Naive thymus-derived CD4-positive, alpha-beta T cell (primary cell): ENCODE data around the gene COL6A1. TPM values are rescaled to one million over a fixed set of nuclear protein-coding genes. Genes with fewer than 3 reads are reported as not detected.
"Not testable (repeated sequence)": the region's sequence is repeated elsewhere in the genome, so short reads cannot be mapped to it uniquely, and the experiment has no call there.

Source experiments
- ATAC-seq: fragments of 150-1000 bp; cut with Tn5 transposase; 2 replicates; pipeline ENCODE4 v1.10.0; 2021; ENCODE audit warnings: mild to moderate bottlenecking, moderate library complexity
- CTCF ChIA-PET: fragments of 350-600 bp; sonication (Branson Sonifier 250); formaldehyde crosslinking; loops from one replicate; lab custom pipeline; 2021; ENCODE audit warnings: antibody characterized with exemption; lab: Charles Lee
- POLR2A ChIA-PET: fragments of 350-600 bp; sonication (Branson Sonifier 250); formaldehyde crosslinking; loops from one replicate; lab custom pipeline; 2021; ENCODE audit warnings: antibody characterized with exemption, inconsistent platforms; lab: Charles Lee
- DNase-seq, 9 donors: peaks; one replicate each; pipeline versions ENCODE4 v3.0.0 to v3.0.0-alpha.2; 2020 to 2022; ENCODE audit warnings: mixed read lengths in 1 of 9
- H3K27ac ChIP-seq: one replicate; pipeline ENCODE4 v1.7.0; 2013; ENCODE audit warnings: mild to moderate bottlenecking, low read depth, low read length, moderate library complexity
- H3K27me3 ChIP-seq, 2 donors: one replicate each; pipeline ENCODE4 v1.7.0; 2013; ENCODE audit warnings: low read length in 2 of 2, mild to moderate bottlenecking in 2 of 2, moderate library complexity in 2 of 2; ENCODE audit not compliant: control insufficient read depth in 2 of 2, insufficient read depth in 2 of 2
- H3K36me3 ChIP-seq, 3 experiments: 1 replicate in 2 of 3; 2 replicates in 1 of 3; pipeline ENCODE4 v1.7.0; 2013; ENCODE audit warnings: low read length in 3 of 3, mild to moderate bottlenecking in 3 of 3, moderate library complexity in 1 of 3; ENCODE audit not compliant: insufficient read depth in 3 of 3, control insufficient read depth in 2 of 3
- H3K4me1 ChIP-seq, 2 donors: one replicate each; pipeline ENCODE4 v1.7.0; 2013; ENCODE audit warnings: low read length in 2 of 2, mild to moderate bottlenecking in 2 of 2, moderate library complexity in 1 of 2; ENCODE audit not compliant: control insufficient read depth in 2 of 2, insufficient read depth in 2 of 2
- H3K4me3 ChIP-seq: 2 replicates; pipeline ENCODE4 v1.7.0; 2013; ENCODE audit warnings: mild to moderate bottlenecking, low read length
- H3K9me3 ChIP-seq, 3 experiments: 1 replicate in 2 of 3; 2 replicates in 1 of 3; pipeline ENCODE4 v1.7.0; 2013; ENCODE audit warnings: low read length in 3 of 3; ENCODE audit not compliant: control insufficient read depth in 2 of 3
- H3K27ac Mint-ChIP-seq, 9 donors: one replicate each; pipeline ENCODE4 v1.8.0; 2020 to 2022; ENCODE audit warnings: mixed read lengths in 9 of 9, mild to moderate bottlenecking in 8 of 9, moderate library complexity in 5 of 9, inconsistent platforms in 2 of 9
- H3K27me3 Mint-ChIP-seq, 5 donors: one replicate each; pipeline ENCODE4 v1.8.0; 2021 to 2022; ENCODE audit warnings: mixed read lengths in 5 of 5, mild to moderate bottlenecking in 1 of 5
- H3K36me3 Mint-ChIP-seq, 5 donors: one replicate each; pipeline ENCODE4 v1.8.0; 2020 to 2022; ENCODE audit warnings: mixed read lengths in 5 of 5, mild to moderate bottlenecking in 3 of 5, inconsistent platforms in 1 of 5
- H3K4me1 Mint-ChIP-seq, 7 donors: one replicate each; pipeline ENCODE4 v1.8.0; 2020 to 2022; ENCODE audit warnings: mixed read lengths in 7 of 7, mild to moderate bottlenecking in 3 of 7, inconsistent platforms in 1 of 7
- H3K4me3 Mint-ChIP-seq, 10 donors: one replicate each; pipeline ENCODE4 v1.8.0; 2020 to 2022; ENCODE audit warnings: mild to moderate bottlenecking in 10 of 10, mixed read lengths in 10 of 10, moderate library complexity in 6 of 10, inconsistent platforms in 2 of 10
- H3K9me3 Mint-ChIP-seq, 11 donors: one replicate each; pipeline ENCODE4 v1.8.0; 2020 to 2022; ENCODE audit warnings: mixed read lengths in 11 of 11, mild to moderate bottlenecking in 4 of 11, inconsistent platforms in 1 of 11, moderate library complexity in 1 of 11
- intact Hi-C, 2 donors: fragments of 100-400 bp; cut with micrococcal nuclease; formaldehyde crosslinking; loops; one replicate each; pipeline ENCODE4 v1.15.1; 2023
- polyA plus RNA-seq, 2 donors: library from polyadenylated mRNA; unstranded; fragments of 300-500 nt; fragmentation: Illumina TruSeq; gene quantifications; one replicate each; pipeline ENCODE4 v1.2.3, GENCODE V29; 2021
- total RNA-seq, 6 experiments: library from RNA in 5 of 6; stranded (reverse) in 5 of 6; gene quantifications; 1 replicate in 5 of 6; 2 replicates in 1 of 6; pipeline ENCODE4 v1.2.3 and lab custom pipeline; 2021 to 2026

Gene COL6A1
- total and polyA plus RNA-seq, 7 experiments from 2014 or later: 0.22 to 17.1 (median 6.0) TPM

GRCh38 chr21:45974073-45975019 lies 7.2 kb upstream of the COL6A1 start:
- Histone ChIP-seq H3K27me3 (peaks cover 0 to 13% of the 10 kb centered on the region in 2 donors), H3K4me3 (peak overlapping the region; percentile 78), H3K27ac (peak overlapping the region; percentile 50), H3K9me3 (no peaks in the 10 kb centered on the region), H3K36me3 (no peaks in the 10 kb centered on the region), H3K4me1 (peaks cover 20 to 22% of the 10 kb centered on the region in 2 donors)
- intact Hi-C loops: loop anchor here (5.0 to 10.0 kb wide), 5 partner anchors 120 to 483 kb away; partner anchors contain the start of genes COL6A2 (in 1 of the 2), DIP2A (in 1 of the 2), LSS (in 1 of the 2) and MCM3AP (in 1 of the 2)
- peak overlapping the region in 7 of 9 donors; percentile 41 to 88 (median 78) for H3K27ac Mint-ChIP-seq
- H3K4me1 Mint-ChIP-seq: peaks cover 5 to 32% (median 18%) of the 10 kb centered on the region in 7 donors
- H3K36me3 Mint-ChIP-seq: no peaks in the 10 kb centered on the region
- CTCF ChIA-PET: interaction anchor here (0.6 to 1.1 kb wide), 4 partner anchors 169 to 530 kb away, joined by 3 to 6 read pairs (median 4); no protein-coding TSS in a partner anchor
- no peaks in the 10 kb centered on the region for H3K9me3 Mint-ChIP-seq
- POLR2A ChIA-PET: interaction anchor here (1.2 kb wide), 1 partner anchor 86 kb away, joined by 4 read pairs; no protein-coding TSS in a partner anchor
- peaks cover 0 to 46% (median 10%) of the 10 kb centered on the region in 5 donors for H3K27me3 Mint-ChIP-seq
- ATAC-seq: peak; percentile 44
- peak overlapping the region; percentile 75 to 94 (median 92) for H3K4me3 Mint-ChIP-seq
- DNase-seq: no peak

DNA sequence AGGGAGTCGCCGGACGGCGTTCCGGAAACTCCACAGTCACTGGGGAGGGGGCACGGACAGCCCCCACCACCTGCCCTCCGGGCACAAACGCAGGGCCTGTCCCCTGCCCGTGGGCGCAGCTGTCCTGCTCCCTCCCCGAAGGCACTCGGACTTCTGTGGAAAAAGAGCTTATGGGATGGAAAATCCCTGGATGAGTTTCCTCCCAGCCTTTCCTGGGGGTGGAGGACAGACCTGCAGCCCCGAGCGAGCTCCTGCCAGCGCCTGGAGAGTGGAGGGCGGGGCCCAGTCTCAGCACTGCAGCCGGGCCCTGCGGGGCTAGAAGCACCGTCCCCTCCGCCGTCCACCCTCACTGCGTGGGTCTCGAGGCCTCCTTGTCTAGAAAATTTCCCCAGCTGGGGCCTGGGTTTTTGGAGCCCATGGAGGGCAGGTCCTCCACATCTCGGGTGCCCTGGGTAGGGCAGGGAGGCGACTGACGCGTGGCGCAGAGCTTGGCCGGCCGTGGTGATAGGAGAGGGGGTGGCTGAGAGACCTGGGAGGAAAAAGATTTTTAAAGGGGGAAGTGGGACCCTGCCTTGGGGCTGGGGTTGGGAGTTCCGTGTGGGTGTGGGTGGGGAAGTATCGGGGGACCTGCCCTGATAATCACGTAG lies 6.4 kb upstream of the COL6A1 start:
- Mint-ChIP-seq H3K27ac (peak overlapping the region in 1 of 9 donors; percentile 28), H3K36me3 (no peaks in the 10 kb centered on the region), H3K4me3 (peak overlapping the region in 9 of 10 donors; percentile 9 to 94 (median 83)), H3K27me3 (peaks cover 0 to 50% (median 10%) of the 10 kb centered on the region in 5 donors), H3K9me3 (no peaks in the 10 kb centered on the region), H3K4me1 (peaks cover 5 to 36% (median 18%) of the 10 kb centered on the region in 7 donors)
- ChIA-PET CTCF (no interaction called here), POLR2A (no interaction called here)
- Histone ChIP-seq H3K27me3 (peaks cover 0 to 13% of the 10 kb centered on the region in 2 donors), H3K27ac (no peak overlapping the region), H3K4me3 (no peak overlapping the region), H3K4me1 (peaks cover 20 to 22% of the 10 kb centered on the region in 2 donors), H3K36me3 (no peaks in the 10 kb centered on the region), H3K9me3 (no peaks in the 10 kb centered on the region)
- no peak for DNase-seq
- intact Hi-C loops: loop anchor here (10.0 kb wide), 3 partner anchors 120 to 330 kb away; partner anchors contain the start of genes COL6A2 (in 1 of the 2), MCM3AP (in 1 of the 2), PCBP3 (in 1 of the 2) and YBEY (in 1 of the 2)
- ATAC-seq: no peak

GRCh38 chr21:45975667-45976409 lies 5.7 kb upstream of the COL6A1 start:
- H3K27ac ChIP-seq, CTCF ChIA-PET, H3K4me3 ChIP-seq, H3K9me3 ChIP-seq, H3K36me3 Mint-ChIP-seq, DNase-seq, ATAC-seq, POLR2A ChIA-PET, H3K9me3 Mint-ChIP-seq, H3K36me3 ChIP-seq: not testable (repeated sequence)
- Histone ChIP-seq H3K4me1 (peaks cover 25 to 27% of the 10 kb centered on the region in 2 donors), H3K27me3 (peaks cover 0 to 19% of the 10 kb centered on the region in 2 donors)
- peak overlapping the region in 2 of 9 donors; percentile 25 to 28 for H3K27ac Mint-ChIP-seq
- intact Hi-C loops: loop anchor here (10.0 kb wide), 3 partner anchors 119 to 331 kb away; partner anchors contain the start of genes COL6A2 (in 1 of the 2), MCM3AP (in 1 of the 2), PCBP3 (in 1 of the 2) and YBEY (in 1 of the 2)
- peaks cover 5 to 36% (median 18%) of the 10 kb centered on the region in 7 donors for H3K4me1 Mint-ChIP-seq
- H3K4me3 Mint-ChIP-seq: peak overlapping the region in 7 of 10 donors; percentile 8 to 42 (median 30)
- peaks cover 0 to 50% (median 10%) of the 10 kb centered on the region in 5 donors for H3K27me3 Mint-ChIP-seq

DNA sequence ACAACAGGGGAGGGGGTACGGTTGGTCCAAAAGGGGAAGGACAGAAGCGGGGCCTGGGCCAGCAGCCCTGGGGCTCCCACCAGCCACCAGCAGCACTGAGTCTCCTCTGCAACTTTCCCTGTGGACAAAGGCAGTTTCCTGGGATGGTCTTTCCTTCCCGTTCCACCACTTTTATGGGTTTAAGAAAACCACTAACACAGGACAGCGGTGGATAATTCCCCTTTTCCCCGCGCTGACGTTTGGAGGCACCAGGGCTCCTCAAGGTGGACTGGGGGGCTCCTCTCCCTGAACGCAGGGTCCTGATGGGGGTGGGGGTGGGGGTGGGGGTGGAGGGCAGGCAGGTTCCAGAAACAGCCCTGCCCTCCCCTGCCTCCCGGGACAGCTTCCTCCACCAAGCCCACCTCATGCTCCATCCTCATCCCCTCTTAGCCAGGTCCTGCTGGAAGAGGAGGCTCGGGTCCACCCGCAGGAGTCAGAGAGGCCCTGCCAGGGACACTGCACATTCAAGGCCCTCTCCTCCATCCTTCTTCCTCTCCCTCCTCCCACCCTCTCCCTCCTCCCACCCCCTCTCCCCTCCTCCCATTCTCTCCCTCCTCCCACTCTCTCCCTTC lies 4.8 kb upstream of the COL6A1 start:
- peaks cover 26 to 29% of the 10 kb centered on the region in 2 donors for H3K4me1 ChIP-seq
- CTCF ChIA-PET: no interaction called here

DNA sequence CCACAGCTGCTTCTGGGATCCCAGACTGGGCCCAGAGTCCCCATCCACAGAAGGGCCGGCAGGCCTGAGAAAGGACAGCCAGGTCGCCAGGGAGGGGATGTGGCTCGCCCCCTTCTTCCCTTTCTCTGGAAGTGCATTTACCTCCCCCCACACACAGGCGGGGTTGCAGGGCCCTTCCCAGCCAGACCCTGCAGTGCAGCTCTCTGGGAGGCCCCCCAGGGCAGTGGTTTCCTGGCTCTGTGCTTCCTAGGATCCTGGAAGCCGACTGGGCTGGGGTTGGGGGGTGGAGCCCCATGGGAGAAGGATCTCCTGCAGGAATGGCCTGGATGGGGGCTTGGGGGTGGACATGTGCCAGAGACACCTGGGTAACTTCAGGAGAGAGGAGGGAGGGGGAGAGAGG lies 4.2 kb upstream of the COL6A1 start:
- no peak for ATAC-seq
- Histone ChIP-seq H3K9me3 (no peaks in the 10 kb centered on the region), H3K4me3 (no peak overlapping the region), H3K27me3 (peaks cover 0 to 14% of the 10 kb centered on the region in 2 donors), H3K36me3 (no peaks in the 10 kb centered on the region), H3K4me1 (peaks cover 26 to 27% of the 10 kb centered on the region in 2 donors), H3K27ac (no peak overlapping the region)
- peaks cover 0 to 49% (median 10%) of the 10 kb centered on the region in 5 donors for H3K27me3 Mint-ChIP-seq
- no peak for DNase-seq
- H3K36me3 Mint-ChIP-seq: no peaks in the 10 kb centered on the region
- ChIA-PET POLR2A (no interaction called here), CTCF (no interaction called here)
- no peak overlapping the region for H3K4me3 Mint-ChIP-seq
- H3K4me1 Mint-ChIP-seq: peaks cover 5 to 37% (median 18%) of the 10 kb centered on the region in 7 donors
- intact Hi-C loops: loop anchor here (10.0 kb wide), 3 partner anchors 117 to 333 kb away; partner anchors contain the start of genes COL6A2 (in 1 of the 2), MCM3AP (in 1 of the 2), PCBP3 (in 1 of the 2) and YBEY (in 1 of the 2)
- no peak overlapping the region for H3K27ac Mint-ChIP-seq
- H3K9me3 Mint-ChIP-seq: no peaks in the 10 kb centered on the region

More for the DNA sequence above, 4.8 kb upstream of the COL6A1 start:
- Histone ChIP-seq H3K27ac (no peak overlapping the region), H3K4me3 (no peak overlapping the region), H3K27me3 (peaks cover 0 to 20% of the 10 kb centered on the region in 2 donors), H3K36me3 (no peaks in the 10 kb centered on the region), H3K9me3 (no peaks in the 10 kb centered on the region)
- Mint-ChIP-seq H3K36me3 (no peaks in the 10 kb centered on the region), H3K9me3 (no peaks in the 10 kb centered on the region), H3K4me1 (peaks cover 5 to 36% (median 18%) of the 10 kb centered on the region in 7 donors), H3K27ac (no peak overlapping the region), H3K27me3 (peaks cover 0 to 48% (median 10%) of the 10 kb centered on the region in 5 donors), H3K4me3 (no peak overlapping the region)
- ATAC-seq (no peak), DNase-seq (no peak)
- POLR2A ChIA-PET: no interaction called here
- intact Hi-C loops: loop anchor here (10.0 kb wide), 3 partner anchors 118 to 332 kb away; partner anchors contain the start of genes COL6A2 (in 1 of the 2), MCM3AP (in 1 of the 2), PCBP3 (in 1 of the 2) and YBEY (in 1 of the 2)
